Panc1 (cell line): ENCODE data around the gene MYL3.

Experiments used
- POLR2AphosphoS5 ChIP-seq: IDR thresholded peaks from 2 replicates; pipeline ENCODE4 v1.6.1; 2012; ENCODE audit warnings: mild to moderate bottlenecking, low read depth, low read length, moderate library complexity
- REST ChIP-seq, 2 experiments: IDR thresholded peaks; 2 replicates each; pipeline ENCODE4 v1.6.1; 2011 to 2012; ENCODE audit warnings: low read depth in 2 of 2, control low read depth in 1 of 2, low read length in 1 of 2, mild to moderate bottlenecking in 1 of 2, moderate library complexity in 1 of 2; ENCODE audit not compliant: insufficient read depth in 1 of 2
- TF ChIP-seq, protein P1 (sequence below): fragments of 450-650 bp; IDR thresholded peaks from 2 replicates; pipeline ENCODE4 v1.5.1; 2017; ENCODE audit warnings: mild to moderate bottlenecking

DNA sequence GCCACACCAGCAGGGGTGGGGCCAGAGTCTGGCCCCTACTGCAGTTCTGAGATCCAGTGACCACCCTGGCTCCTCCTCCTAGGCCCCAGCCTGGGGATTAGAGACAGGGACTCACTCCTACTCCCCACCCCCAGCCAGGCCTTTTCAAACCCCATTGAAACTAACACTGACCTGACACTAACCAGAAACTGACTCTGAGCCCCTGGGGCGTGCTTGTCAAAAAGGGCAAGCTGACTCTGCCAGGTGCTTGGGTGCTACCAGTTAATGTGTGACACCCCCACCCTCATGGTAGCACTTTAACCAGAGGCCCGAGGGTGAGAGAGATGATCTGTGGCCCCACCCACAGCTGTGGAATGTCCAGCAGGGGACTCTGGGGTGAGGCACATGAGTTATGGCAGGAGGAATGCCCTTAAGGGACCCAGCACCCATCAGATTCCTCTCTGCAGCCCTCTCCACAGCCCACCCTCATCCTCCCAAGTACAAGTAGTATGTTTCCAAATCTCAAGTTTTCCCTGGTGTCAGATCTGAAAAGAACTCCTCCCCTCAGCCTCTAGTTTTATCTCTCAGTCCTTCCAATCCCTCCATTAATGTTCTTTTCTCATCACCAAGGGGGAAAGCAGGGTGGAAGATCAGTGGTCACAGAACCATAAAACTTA lies 15.7 kb upstream of the MYL3 start:
- TF ChIP-seq POLR2AphosphoS5 (no peak), REST (IDR thresholded peaks at IDR 0.05; ENCODE audit: insufficient read depth in 1 of 2, low read depth in 2 of 2, low read length in 1 of 2) (no peak)
- TF ChIP-seq, protein P1, sequence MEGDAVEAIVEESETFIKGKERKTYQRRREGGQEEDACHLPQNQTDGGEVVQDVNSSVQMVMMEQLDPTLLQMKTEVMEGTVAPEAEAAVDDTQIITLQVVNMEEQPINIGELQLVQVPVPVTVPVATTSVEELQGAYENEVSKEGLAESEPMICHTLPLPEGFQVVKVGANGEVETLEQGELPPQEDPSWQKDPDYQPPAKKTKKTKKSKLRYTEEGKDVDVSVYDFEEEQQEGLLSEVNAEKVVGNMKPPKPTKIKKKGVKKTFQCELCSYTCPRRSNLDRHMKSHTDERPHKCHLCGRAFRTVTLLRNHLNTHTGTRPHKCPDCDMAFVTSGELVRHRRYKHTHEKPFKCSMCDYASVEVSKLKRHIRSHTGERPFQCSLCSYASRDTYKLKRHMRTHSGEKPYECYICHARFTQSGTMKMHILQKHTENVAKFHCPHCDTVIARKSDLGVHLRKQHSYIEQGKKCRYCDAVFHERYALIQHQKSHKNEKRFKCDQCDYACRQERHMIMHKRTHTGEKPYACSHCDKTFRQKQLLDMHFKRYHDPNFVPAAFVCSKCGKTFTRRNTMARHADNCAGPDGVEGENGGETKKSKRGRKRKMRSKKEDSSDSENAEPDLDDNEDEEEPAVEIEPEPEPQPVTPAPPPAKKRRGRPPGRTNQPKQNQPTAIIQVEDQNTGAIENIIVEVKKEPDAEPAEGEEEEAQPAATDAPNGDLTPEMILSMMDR: no peak
